Spleen (tissue), 11 donors: Measurements from ENCODE around the gene UBQLN1. TPM values are rescaled to one million over a fixed set of nuclear protein-coding genes. Genes with fewer than 3 reads are reported as not detected.

Experiments
- DNase-seq: peaks from one replicate; pipeline ENCODE4 v3.0.0-alpha.2; 2020
- H3K27ac ChIP-seq, 8 donors: fragments of 200-600 bp; sonication (generic) in 7 of 8; 1 replicate in 4 of 8; 2 replicates in 4 of 8; pipeline versions ENCODE4 v1.5.0 to v1.8.0; 2016 to 2021; ENCODE audit warnings: inconsistent platforms in 4 of 8, mild to moderate bottlenecking in 4 of 8, moderate library complexity in 1 of 8
- H3K27me3 ChIP-seq, 7 donors: fragments of 200-600 bp; sonication (generic) in 6 of 7; replicated peaks in 1 of 7; 1 replicate in 4 of 7; 2 replicates in 3 of 7; pipeline versions ENCODE4 v1.5.0 to v1.8.0; 2016 to 2021; ENCODE audit warnings: inconsistent platforms in 3 of 7, mild to moderate bottlenecking in 1 of 7
- H3K36me3 ChIP-seq, 6 donors: fragments of 200-600 bp; sonication (generic) in 5 of 6; 1 replicate in 4 of 6; 2 replicates in 2 of 6; pipeline versions ENCODE4 v1.5.0 to v1.8.0; 2016 to 2021; ENCODE audit warnings: inconsistent platforms in 2 of 6
- H3K4me1 ChIP-seq, 6 donors: fragments of 200-600 bp; sonication (generic) in 5 of 6; 1 replicate in 3 of 6; 2 replicates in 3 of 6; pipeline versions ENCODE4 v1.5.0 to v1.8.0; 2016 to 2021; ENCODE audit warnings: inconsistent platforms in 3 of 6
- H3K4me3 ChIP-seq, 8 donors: fragments of 200-600 bp; sonication (generic) in 7 of 8; 1 replicate in 4 of 8; 2 replicates in 4 of 8; pipeline versions ENCODE4 v1.5.0 to v1.8.0; 2016 to 2021; ENCODE audit warnings: inconsistent platforms in 4 of 8, mild to moderate bottlenecking in 4 of 8, moderate library complexity in 2 of 8
- H3K9me3 ChIP-seq, 8 donors: fragments of 200-600 bp; sonication (generic) in 7 of 8; 1 replicate in 4 of 8; 2 replicates in 4 of 8; pipeline versions ENCODE4 v1.5.0 to v1.8.0; 2016 to 2021; ENCODE audit warnings: inconsistent platforms in 4 of 8
- POLR2A ChIP-seq, 3 donors: fragments of 450-650 bp; IDR thresholded peaks; one replicate each; pipeline ENCODE4 v1.5.1; 2017; ENCODE audit warnings: antibody characterized with exemption in 3 of 3, mild to moderate bottlenecking in 1 of 3
- POLR2AphosphoS5 ChIP-seq, 3 donors: sonication (generic); formaldehyde crosslinking; IDR thresholded peaks; one replicate each; pipeline ENCODE4 v1.5.1; 2017; ENCODE audit warnings: antibody characterized with exemption in 3 of 3
- WGBS, 5 donors: extraction: QIAGEN DNeasy Blood & Tissue Kit in 3 of 5; methylation state at CpG; one replicate each; pipeline versions ENCODE4 v1.1.5 to v1.1.7; 2013 to 2018; 5-methylcytosine and 5-hydroxymethylcytosine counted together
- intact Hi-C: fragments of 100-400 bp; cut with DNase I; formaldehyde crosslinking; loops from one replicate; pipeline ENCODE4 v1.15.0; 2023; ENCODE audit warnings: low total_unique reads
- polyA plus RNA-seq, 3 donors: library from polyadenylated mRNA; stranded (reverse); fragments of 200-250 nt; gene quantifications; one replicate each; pipeline ENCODE4 v1.2.1, GENCODE V29; 2013
- total RNA-seq, 7 donors: library from RNA; depleted of rRNA in 3 of 7; stranded (reverse); fragments of >200 nt in 3 of 7; fragmentation: NEBNext Ultra II Directional in 4 of 7; extraction: Animal tissue kit (Norgen Biotek cat#: 25700) in 4 of 7; gene quantifications; one replicate each; pipeline versions ENCODE4 v1.1.0 to v1.2.1, GENCODE V29; 2016 to 2021
- TF ChIP-seq, protein P1 (sequence below), 11 experiments: fragments of 200-600 bp in 7 of 11; fragments of 450-650 bp in 4 of 11; sonication (generic) in 4 of 11; IDR thresholded peaks in 8 of 11; conservative IDR thresholded peaks in 3 of 11; 1 replicate in 7 of 11; 2 replicates in 4 of 11; pipeline versions ENCODE4 v1.4.0 to v1.8.0; 2016 to 2021; ENCODE audit warnings: antibody characterized with exemption in 11 of 11, inconsistent platforms in 4 of 11, mild to moderate bottlenecking in 1 of 11
- donor health status: healthy with polysubstance abuse.
- donor health status: DM: no; HTN: no; CAD: no; lungs with moderate emphysema.
- donor health status: DM: no; HTN: no; CAD: no.
- donor health status: Bipolar disorder and iron deficiency.
- donor health status: healthy.
- donor health status: DM: no; HTN: no; CAD: no.
- donor health status: DM: yes; HTN: yes; CAD: no.

Gene UBQLN1
- total and polyA plus RNA-seq, 10 donors: 19.9 to 93.4 (median 82.1) TPM

DNA sequence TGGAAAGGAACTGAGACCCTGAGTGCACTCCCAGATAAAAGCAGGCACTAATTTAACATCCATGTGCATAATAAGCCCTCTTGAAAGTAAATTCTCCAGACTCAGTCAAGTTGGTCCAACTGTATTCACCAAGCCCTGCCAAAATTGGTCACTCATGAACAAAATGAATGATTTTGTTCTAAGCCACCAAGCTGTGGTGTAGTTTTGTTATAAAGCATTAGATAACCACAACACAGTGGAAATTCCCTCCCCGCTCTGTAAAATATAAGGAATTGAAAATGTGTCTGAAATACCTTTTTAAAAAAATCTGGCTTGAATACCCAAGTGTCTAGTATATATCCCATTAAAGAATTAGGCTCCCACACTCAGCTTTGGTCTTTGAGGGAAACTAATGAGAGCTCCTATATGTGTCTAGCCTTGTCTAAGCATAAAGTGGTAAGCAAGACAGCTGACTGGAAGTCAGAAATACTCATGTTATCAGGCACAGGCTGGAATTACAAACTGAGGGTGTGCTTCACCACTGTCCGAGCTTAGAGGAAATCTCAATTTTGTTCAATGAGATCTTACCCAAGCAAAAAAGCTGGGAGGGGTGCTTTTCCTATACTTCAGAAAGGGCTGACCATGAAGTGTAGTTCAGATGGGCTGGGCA, 51.6 kb downstream of the UBQLN1 start:
- WGBS, 5 donors: 74 to 89% (median 87%) methylated on average over 2 of the region's 2 CpGs
- Histone ChIP-seq H3K27me3 (no peaks in the 10 kb centered on the region), H3K9me3 (no peaks in the 10 kb centered on the region), H3K27ac (peak overlapping the region in 1 of 8 donors; percentile 9), H3K4me1 (peaks cover 0 to 8% (median 0%) of the 10 kb centered on the region in 6 donors), H3K36me3 (peaks cover 7 to 100% (median 68%) of the 10 kb centered on the region in 6 donors), H3K4me3 (no peak overlapping the region)
- TF ChIP-seq POLR2AphosphoS5 (IDR thresholded peaks at IDR 0.05) (no peak), POLR2A (IDR thresholded peaks at IDR 0.05) (no peak)
- TF ChIP-seq, protein P1, sequence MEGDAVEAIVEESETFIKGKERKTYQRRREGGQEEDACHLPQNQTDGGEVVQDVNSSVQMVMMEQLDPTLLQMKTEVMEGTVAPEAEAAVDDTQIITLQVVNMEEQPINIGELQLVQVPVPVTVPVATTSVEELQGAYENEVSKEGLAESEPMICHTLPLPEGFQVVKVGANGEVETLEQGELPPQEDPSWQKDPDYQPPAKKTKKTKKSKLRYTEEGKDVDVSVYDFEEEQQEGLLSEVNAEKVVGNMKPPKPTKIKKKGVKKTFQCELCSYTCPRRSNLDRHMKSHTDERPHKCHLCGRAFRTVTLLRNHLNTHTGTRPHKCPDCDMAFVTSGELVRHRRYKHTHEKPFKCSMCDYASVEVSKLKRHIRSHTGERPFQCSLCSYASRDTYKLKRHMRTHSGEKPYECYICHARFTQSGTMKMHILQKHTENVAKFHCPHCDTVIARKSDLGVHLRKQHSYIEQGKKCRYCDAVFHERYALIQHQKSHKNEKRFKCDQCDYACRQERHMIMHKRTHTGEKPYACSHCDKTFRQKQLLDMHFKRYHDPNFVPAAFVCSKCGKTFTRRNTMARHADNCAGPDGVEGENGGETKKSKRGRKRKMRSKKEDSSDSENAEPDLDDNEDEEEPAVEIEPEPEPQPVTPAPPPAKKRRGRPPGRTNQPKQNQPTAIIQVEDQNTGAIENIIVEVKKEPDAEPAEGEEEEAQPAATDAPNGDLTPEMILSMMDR (IDR thresholded peaks at IDR 0.05 in 8 of 11, conservative IDR thresholded peaks at IDR 0.05 in 3 of 11): no peak
- intact Hi-C loops: no loop called here
- no peak for DNase-seq

DNA sequence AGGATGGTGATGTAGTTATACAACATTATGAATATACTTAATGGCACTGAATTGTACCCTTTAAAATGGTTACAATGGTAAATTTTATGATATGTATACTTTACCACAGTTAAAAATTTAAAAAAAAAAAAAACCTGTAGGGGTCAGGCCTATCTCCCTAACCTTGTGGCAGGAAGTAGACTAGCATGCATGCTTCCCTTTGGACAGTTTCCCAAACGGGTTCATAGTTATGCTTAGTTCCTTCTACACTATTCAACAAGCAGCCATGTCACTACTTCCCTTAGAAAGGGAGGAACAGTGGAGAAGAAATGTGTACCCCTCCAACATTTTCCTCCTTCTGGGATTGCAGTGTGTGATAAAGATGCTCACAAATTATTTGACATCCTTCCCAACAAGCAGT, 52.3 kb downstream of the UBQLN1 start:
- no peaks in the 10 kb centered on the region for H3K9me3 ChIP-seq
- H3K4me1 ChIP-seq: peaks cover 0 to 8% (median 0%) of the 10 kb centered on the region in 6 donors
- no peak for DNase-seq
- intact Hi-C loops: no loop called here
- H3K27me3 ChIP-seq: no peaks in the 10 kb centered on the region
- peaks cover 7 to 100% (median 65%) of the 10 kb centered on the region in 6 donors for H3K36me3 ChIP-seq
- TF ChIP-seq, protein P1 (IDR thresholded peaks at IDR 0.05 in 8 of 11, conservative IDR thresholded peaks at IDR 0.05 in 3 of 11): no peak
- TF ChIP-seq POLR2A (IDR thresholded peaks at IDR 0.05) (no peak), POLR2AphosphoS5 (IDR thresholded peaks at IDR 0.05) (no peak)
- H3K4me3 ChIP-seq: no peak overlapping the region
- WGBS, 5 donors: 22 to 42% (median 28%) methylated on average over 1 of the region's 1 CpG
- peak overlapping the region in 1 of 8 donors; percentile 9 for H3K27ac ChIP-seq

DNA sequence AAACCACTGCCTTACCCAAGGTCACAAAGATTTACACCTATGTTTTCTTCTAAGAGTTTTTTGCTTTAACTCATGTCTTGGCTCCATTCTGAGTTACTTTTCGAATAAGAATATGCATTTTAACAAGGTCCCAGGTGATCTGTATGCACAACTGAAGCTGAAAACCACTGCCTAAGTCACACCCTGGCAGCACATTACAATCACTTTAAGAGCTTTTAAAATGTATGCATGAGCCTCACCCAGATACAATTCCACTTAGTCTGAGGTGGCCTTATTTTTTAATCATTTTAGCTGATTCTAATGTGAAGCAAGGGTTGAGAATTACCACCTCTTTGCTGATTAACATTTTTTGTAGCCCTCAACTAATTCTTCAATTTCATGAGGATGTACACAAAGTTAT, 55.3 kb downstream of the UBQLN1 start:
- no peaks in the 10 kb centered on the region for H3K9me3 ChIP-seq
- H3K27me3 ChIP-seq: no peaks in the 10 kb centered on the region
- H3K36me3 ChIP-seq: peaks cover 7 to 89% (median 46%) of the 10 kb centered on the region in 6 donors
- TF ChIP-seq, protein P1 (IDR thresholded peaks at IDR 0.05 in 8 of 11, conservative IDR thresholded peaks at IDR 0.05 in 3 of 11): no peak
- TF ChIP-seq POLR2AphosphoS5 (IDR thresholded peaks at IDR 0.05) (no peak), POLR2A (IDR thresholded peaks at IDR 0.05) (no peak)
- H3K4me1 ChIP-seq: peaks cover 0 to 20% (median 0%) of the 10 kb centered on the region in 6 donors
- no peak for DNase-seq
- no peak overlapping the region for H3K27ac ChIP-seq
- intact Hi-C loops: no loop called here
- WGBS, 5 donors: 89 to 98% (median 94%) methylated on average over 1 of the region's 1 CpG
- H3K4me3 ChIP-seq: no peak overlapping the region

DNA sequence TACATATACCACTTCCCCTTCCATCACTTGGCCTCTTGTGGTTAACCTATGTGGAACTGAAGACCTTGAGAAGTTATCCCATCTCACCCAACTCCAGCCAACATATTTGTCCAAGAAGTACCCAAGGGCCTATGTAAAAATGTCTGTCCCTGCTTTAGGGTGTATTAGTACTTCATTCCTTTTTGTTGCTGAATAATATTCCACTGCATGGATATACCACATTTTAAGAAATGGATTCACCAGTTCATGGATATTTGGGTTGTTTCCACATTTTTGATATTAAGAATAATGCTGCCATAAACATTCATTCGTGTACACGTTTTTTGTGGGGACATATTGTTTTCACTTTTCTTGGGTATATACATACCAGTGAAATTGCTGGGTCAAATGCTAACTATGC, 56.2 kb downstream of the UBQLN1 start:
- TF ChIP-seq POLR2AphosphoS5 (IDR thresholded peaks at IDR 0.05) (no peak), POLR2A (IDR thresholded peaks at IDR 0.05) (no peak)
- TF ChIP-seq, protein P1 (IDR thresholded peaks at IDR 0.05 in 8 of 11, conservative IDR thresholded peaks at IDR 0.05 in 3 of 11): no peak
- H3K9me3 ChIP-seq: no peaks in the 10 kb centered on the region
- no peak overlapping the region for H3K4me3 ChIP-seq
- H3K27ac ChIP-seq: no peak overlapping the region
- H3K27me3 ChIP-seq: no peaks in the 10 kb centered on the region
- intact Hi-C loops: no loop called here
- H3K4me1 ChIP-seq: peaks cover 0 to 20% (median 0%) of the 10 kb centered on the region in 6 donors
- 94 to 98% (median 97%) methylated on average over 2 of the region's 2 CpGs for WGBS, 5 donors
- DNase-seq: no peak
- H3K36me3 ChIP-seq: peaks cover 7 to 88% (median 42%) of the 10 kb centered on the region in 6 donors
